Stimulated activated CD4-positive, alpha-beta T cell treated with anti-CD3 and anti-CD28 coated beads, TNF-alpha, amount 100 ng/mL, for 24 hours (primary cell): ENCODE results near the gene SPRYD4.
"Not testable (repeated sequence)": the region's sequence is repeated elsewhere in the genome, so short reads cannot be mapped to it uniquely, and the experiment has no call there.

Experiments used
- DNase-seq, 3 experiments: peaks; one replicate each; pipeline ENCODE4 v3.0.0-alpha.2; 2020; ENCODE audit warnings: low read depth in 3 of 3

Gene SPRYD4

GRCh38 chr12:56468216-56469006, at the start of gene SPRYD4:
SPRYD4 (plus strand) TSS chr12:56468578; CDS start chr12:56468592, 14 bp downstream.
- peak; percentile 87 to 91 (median 88) for DNase-seq

GRCh38 chr12:56420411-56420810, 48.0 kb upstream of the SPRYD4 start:
- DNase-seq = no peak

- no peak for DNase-seq
Observed at GRCh38 chr12:56425193-56425592, 43.2 kb upstream of the SPRYD4 start.

GRCh38 chr12:56425940-56426438, 42.4 kb upstream of the SPRYD4 start:
- DNase-seq = no peak

GRCh38 chr12:56431288-56431687, 37.1 kb upstream of the SPRYD4 start:
- no peak for DNase-seq

- DNase-seq = no peak
Observed at GRCh38 chr12:56431850-56432249, 36.5 kb upstream of the SPRYD4 start.

- DNase-seq = no peak
Observed at GRCh38 chr12:56434828-56435227, 33.5 kb upstream of the SPRYD4 start.

- DNase-seq = no peak
Observed at GRCh38 chr12:56437430-56438176, 30.8 kb upstream of the SPRYD4 start.

- not testable (repeated sequence) for DNase-seq
Observed at GRCh38 chr12:56443208-56443607, 25.2 kb upstream of the SPRYD4 start.

- peak; percentile 71 to 84 (median 76) for DNase-seq
Observed at GRCh38 chr12:56448860-56449621, 19.3 kb upstream of the SPRYD4 start, which contains the start of gene TIMELESS. TIMELESS (minus strand) TSS chr12:56449426; CDS start chr12:56434170, 15,256 bp downstream.

- DNase-seq = no peak
Observed at GRCh38 chr12:56449622-56449984, 18.8 kb upstream of the SPRYD4 start.

GRCh38 chr12:56450241-56450640, 18.1 kb upstream of the SPRYD4 start:
- DNase-seq = no peak

GRCh38 chr12:56451147-56451546, 17.2 kb upstream of the SPRYD4 start:
- no peak for DNase-seq

- DNase-seq = no peak
Observed at GRCh38 chr12:56454557-56454956, 13.8 kb upstream of the SPRYD4 start, which contains the start of gene MIP. MIP (minus strand) TSS chr12:56454657; CDS start chr12:56454613, 44 bp downstream.

GRCh38 chr12:56457817-56458216, 10.6 kb upstream of the SPRYD4 start:
- no peak for DNase-seq

- no peak for DNase-seq
Observed at GRCh38 chr12:56461235-56462159, 6.9 kb upstream of the SPRYD4 start.

- DNase-seq = no peak
Observed at GRCh38 chr12:56462565-56462964, 5.8 kb upstream of the SPRYD4 start.

GRCh38 chr12:56469007-56469930, 891 bp downstream of the SPRYD4 start:
- DNase-seq = no peak

GRCh38 chr12:56474389-56474788, 6.0 kb downstream of the SPRYD4 start:
- no peak for DNase-seq

- no peak for DNase-seq
Observed at GRCh38 chr12:56476143-56476542, 7.8 kb downstream of the SPRYD4 start.
